H1 (cell line): Measurements from ENCODE around the gene SSUH2. TPM values are rescaled to one million over a fixed set of nuclear protein-coding genes. Genes with fewer than 3 reads are reported as not detected.

Experiments
- CTCF ChIA-PET: fragments of 300-600 bp; sonication (Branson Sonifier 250); formaldehyde crosslinking; loops from one replicate; lab custom pipeline; 2021; ENCODE audit not compliant: partially characterized antibody; lab: Charles Lee
- POLR2A ChIA-PET: fragments of 300-600 bp; sonication (Branson Sonifier 250); formaldehyde crosslinking; loops from one replicate; lab custom pipeline; 2021; ENCODE audit warnings: inconsistent platforms; ENCODE audit not compliant: partially characterized antibody; lab: Charles Lee
- DNase-seq, 2 experiments: peaks; one replicate each; pipeline versions ENCODE4 v3.0.0 to v3.0.0-alpha.2; 2010 to 2022; ENCODE audit warnings: low spot score in 2 of 2, low read depth in 1 of 2, mixed read lengths in 1 of 2
- FAIRE-seq: peaks from 2 replicates; lab custom pipeline; 2011; peaks lifted over from hg19 to GRCh38; lab: Jason Lieb, UNC
- H2AFZ ChIP-seq: 2 replicates; pipeline ENCODE4 v1.8.1; 2012; ENCODE audit warnings: low read length, inconsistent platforms
- H2AK5ac ChIP-seq: 2 replicates; pipeline ENCODE4 v1.6.1; 2013; ENCODE audit warnings: low read depth, low read length
- H2BK120ac ChIP-seq: replicated peaks from 2 replicates; pipeline ENCODE3; 2013; ENCODE audit warnings: low read depth, low read length, inconsistent platforms
- H2BK12ac ChIP-seq: 2 replicates; pipeline ENCODE4 v1.6.1; 2013; ENCODE audit warnings: low read depth, low read length
- H2BK15ac ChIP-seq: 2 replicates; pipeline ENCODE4 v1.6.1; 2013; ENCODE audit warnings: low read length
- H2BK20ac ChIP-seq: 2 replicates; pipeline ENCODE4 v1.6.1; 2013; ENCODE audit warnings: low read length
- H2BK5ac ChIP-seq: 2 replicates; pipeline ENCODE4 v1.6.1; 2013; ENCODE audit warnings: low read depth, low read length
- H3K14ac ChIP-seq: 2 replicates; pipeline ENCODE4 v1.6.1; 2013; ENCODE audit warnings: inconsistent platforms; ENCODE audit not compliant: insufficient read length
- H3K18ac ChIP-seq: 2 replicates; pipeline ENCODE4 v1.6.1; 2013; ENCODE audit warnings: low read length; ENCODE audit errors: extremely low read depth
- H3K23ac ChIP-seq: 2 replicates; pipeline ENCODE4 v1.6.1; 2013; ENCODE audit warnings: inconsistent platforms; ENCODE audit not compliant: insufficient read length
- H3K23me2 ChIP-seq: 2 replicates; pipeline ENCODE4 v1.6.1; 2013; ENCODE audit warnings: low read depth, low read length
- H3K27ac ChIP-seq: 2 replicates; pipeline ENCODE4 v1.6.1; 2011; ENCODE audit warnings: low read depth, low read length, inconsistent platforms
- H3K27me3 ChIP-seq, 4 experiments: replicated peaks in 1 of 4; 1 replicate in 1 of 4; 2 replicates in 3 of 4; pipeline versions ENCODE4 v1.6.1 to v1.8.1; 2011 to 2013; ENCODE audit warnings: low read length in 3 of 4, mild to moderate bottlenecking in 3 of 4, inconsistent platforms in 2 of 4, mixed read lengths in 2 of 4, moderate library complexity in 1 of 4; ENCODE audit not compliant: control insufficient read depth in 3 of 4, insufficient read depth in 3 of 4; ENCODE audit errors: extremely low read depth in 1 of 4
- H3K36me3 ChIP-seq, 4 experiments: 2 replicates each; pipeline versions ENCODE4 v1.6.1 to v1.8.1; 2011 to 2013; ENCODE audit warnings: mild to moderate bottlenecking in 4 of 4, low read length in 3 of 4, moderate library complexity in 2 of 4, control low read depth in 1 of 4, inconsistent platforms in 1 of 4; ENCODE audit not compliant: insufficient read depth in 4 of 4, control insufficient read depth in 2 of 4
- H3K4ac ChIP-seq: replicated peaks from 2 replicates; pipeline ENCODE3; 2013; ENCODE audit warnings: low read length, low read depth, mixed read lengths, inconsistent platforms; ENCODE audit not compliant: insufficient read length
- H3K4me1 ChIP-seq, 4 experiments: replicated peaks in 1 of 4; 1 replicate in 1 of 4; 2 replicates in 3 of 4; pipeline versions ENCODE4 v1.6.1 to v1.8.1; 2011 to 2013; ENCODE audit warnings: low read length in 3 of 4, inconsistent platforms in 2 of 4, mixed read lengths in 1 of 4; ENCODE audit not compliant: insufficient read depth in 4 of 4, control insufficient read depth in 3 of 4
- H3K4me2 ChIP-seq, 2 experiments: 2 replicates each; pipeline versions ENCODE4 v1.6.1 to v1.8.1; 2011 to 2013; ENCODE audit warnings: low read depth in 2 of 2, low read length in 2 of 2, control low read depth in 1 of 2, inconsistent platforms in 1 of 2, mild to moderate bottlenecking in 1 of 2; ENCODE audit not compliant: insufficient read depth in 1 of 2
- H3K4me3 ChIP-seq, 4 experiments: fragments of 200-600, 300-600 bp in 1 of 4; sonication (generic), shearing (Covaris generic), sonication (Bioruptor Twin) in 1 of 4; 2 replicates each; pipeline versions ENCODE4 v1.5.1 to v1.8.1; 2011 to 2016; ENCODE audit warnings: low read length in 4 of 4, low read depth in 3 of 4, control low read depth in 2 of 4, inconsistent platforms in 2 of 4, mild to moderate bottlenecking in 2 of 4, mixed read lengths in 1 of 4, moderate library complexity in 1 of 4; ENCODE audit not compliant: insufficient read depth in 2 of 4; ENCODE audit errors: extremely low read depth in 1 of 4
- H3K56ac ChIP-seq: replicated peaks from 2 replicates; pipeline ENCODE3; 2013; ENCODE audit warnings: low read depth, mild to moderate bottlenecking, mixed read lengths, low read length, inconsistent platforms; ENCODE audit not compliant: insufficient read length
- H3K79me1 ChIP-seq: 2 replicates; pipeline ENCODE4 v1.6.1; 2013; ENCODE audit warnings: low read depth, low read length, control low read depth
- H3K79me2 ChIP-seq, 2 experiments: 2 replicates each; pipeline versions ENCODE4 v1.6.1 to v1.8.1; 2012 to 2013; ENCODE audit warnings: low read length in 2 of 2, mild to moderate bottlenecking in 2 of 2, inconsistent platforms in 1 of 2; ENCODE audit not compliant: insufficient read depth in 2 of 2, control insufficient read depth in 1 of 2
- H3K9ac ChIP-seq, 4 experiments: replicated peaks in 1 of 4; 1 replicate in 1 of 4; 2 replicates in 3 of 4; pipeline versions ENCODE4 v1.6.1 to v1.8.1; 2011 to 2013; ENCODE audit warnings: low read depth in 3 of 4, low read length in 3 of 4, control low read depth in 2 of 4, mild to moderate bottlenecking in 2 of 4, moderate library complexity in 2 of 4, inconsistent platforms in 1 of 4; ENCODE audit errors: extremely low read depth in 1 of 4
- H3K9me3 ChIP-seq, 2 experiments: 2 replicates each; pipeline versions ENCODE4 v1.6.1 to v1.8.1; 2012 to 2013; ENCODE audit warnings: mild to moderate bottlenecking in 2 of 2, moderate library complexity in 2 of 2, control low read depth in 1 of 2, inconsistent platforms in 1 of 2, low read depth in 1 of 2, low read length in 1 of 2, mixed read lengths in 1 of 2; ENCODE audit not compliant: insufficient read depth in 2 of 2
- H4K20me1 ChIP-seq, 2 experiments: replicated peaks in 1 of 2; 2 replicates each; pipeline versions ENCODE3 to v1.8.1; 2011 to 2013; ENCODE audit warnings: inconsistent platforms in 2 of 2, low read length in 2 of 2, mild to moderate bottlenecking in 1 of 2; ENCODE audit not compliant: insufficient read depth in 2 of 2, control insufficient read depth in 1 of 2
- H4K5ac ChIP-seq: 2 replicates; pipeline ENCODE4 v1.6.1; 2013; ENCODE audit warnings: low read length, low read depth, mixed read lengths, inconsistent platforms; ENCODE audit not compliant: insufficient read length
- H4K8ac ChIP-seq: 2 replicates; pipeline ENCODE4 v1.8.0; 2013; ENCODE audit warnings: mild to moderate bottlenecking, moderate library complexity, low read length, inconsistent platforms; ENCODE audit not compliant: insufficient read depth; ENCODE audit errors: extremely low read depth
- H4K91ac ChIP-seq: replicated peaks from 2 replicates; pipeline ENCODE3; 2013; ENCODE audit warnings: low read length, mixed read lengths, inconsistent platforms; ENCODE audit not compliant: insufficient read length
- CEBPB ChIP-seq: IDR thresholded peaks from 2 replicates; pipeline ENCODE4 v1.6.1; 2012; ENCODE audit warnings: low read depth, low read length
- CHD2 ChIP-seq: IDR thresholded peaks from 2 replicates; pipeline ENCODE4 v1.6.1; 2012; ENCODE audit warnings: low read length, improper control_type of control experiment
- CREB1 ChIP-seq: IDR thresholded peaks from 2 replicates; pipeline ENCODE4 v1.6.1; 2012; ENCODE audit warnings: inconsistent platforms
- CTCF ChIP-seq, 3 experiments: IDR thresholded peaks; 1 replicate in 2 of 3; 2 replicates in 1 of 3; pipeline versions ENCODE4 v1.5.1 to v1.6.1; 2011; ENCODE audit warnings: low read length in 3 of 3, mild to moderate bottlenecking in 3 of 3, inconsistent platforms in 2 of 3, low read depth in 1 of 3, moderate library complexity in 1 of 3; ENCODE audit not compliant: insufficient read depth in 1 of 3; ENCODE audit errors: control extremely low read depth in 1 of 3
- FOSL1 ChIP-seq: IDR thresholded peaks from 2 replicates; pipeline ENCODE4 v1.6.1; 2011; ENCODE audit warnings: mild to moderate bottlenecking, low read depth, low read length, moderate library complexity; ENCODE audit not compliant: insufficient read depth
- GABPA ChIP-seq: IDR thresholded peaks from 2 replicates; pipeline ENCODE4 v1.6.1; 2011; ENCODE audit warnings: mild to moderate bottlenecking, low read length, moderate library complexity, borderline replicate concordance; ENCODE audit not compliant: insufficient read depth
- POU5F1 ChIP-seq: IDR thresholded peaks from 2 replicates; pipeline ENCODE4 v1.6.1; 2011; ENCODE audit warnings: low read depth, mild to moderate bottlenecking, low read length, moderate library complexity
- RBBP5 ChIP-seq: IDR thresholded peaks from 2 replicates; pipeline ENCODE4 v1.7.1; 2012; ENCODE audit warnings: low read depth, mild to moderate bottlenecking, inconsistent platforms, low read length, moderate library complexity, borderline replicate concordance
- SAP30 ChIP-seq: fragments of 300-600 bp; sonication (generic); IDR thresholded peaks from 2 replicates; pipeline ENCODE4 v1.7.1; 2012; ENCODE audit warnings: low read length, moderate library complexity, mild to moderate bottlenecking, inconsistent platforms; ENCODE audit not compliant: insufficient read depth, insufficient replicate concordance
- SIX5 ChIP-seq: IDR thresholded peaks from 2 replicates; pipeline ENCODE4 v1.6.1; 2011; ENCODE audit warnings: mild to moderate bottlenecking, low read depth, low read length
- TAF1 ChIP-seq: IDR thresholded peaks from 2 replicates; pipeline ENCODE4 v1.6.1; 2011; ENCODE audit warnings: mild to moderate bottlenecking, low read depth, low read length
- TEAD4 ChIP-seq: IDR thresholded peaks from 2 replicates; pipeline ENCODE4 v1.6.1; 2012; ENCODE audit warnings: low read depth, low read length, inconsistent platforms, mixed read lengths
- WGBS, 2 experiments: shearing (Covaris generic) in 1 of 2; methylation state at CpG; one replicate each; pipeline versions ENCODE4 v1.1.6 to v1.1.7; 2013 to 2015; ENCODE audit warnings: low lambda C conversion rate in 2 of 2, mixed read lengths in 2 of 2, inconsistent platforms in 1 of 2, low coverage in 1 of 2, missing lambda C conversion rate in 1 of 2; ENCODE audit not compliant: insufficient replicate concordance in 2 of 2, insufficient coverage in 1 of 2, insufficient read length in 1 of 2; ENCODE audit errors: extremely low coverage in 1 of 2, missing lambda C conversion rate in 1 of 2; 5-methylcytosine and 5-hydroxymethylcytosine counted together
- polyA plus RNA-seq, 7 experiments: library from polyadenylated mRNA; depleted of rRNA in 3 of 7; stranded (reverse) in 5 of 7; unstranded in 2 of 7; fragments of >200 nt in 5 of 7; fragments of 200-250 nt in 2 of 7; gene quantifications; 1 replicate in 5 of 7; 2 replicates in 1 of 7; 4 replicates in 1 of 7; pipeline versions ENCODE4 v1.2.1 to v1.2.3, GENCODE V29; 2011 to 2013; ENCODE audit warnings: missing spikeins in 2 of 7, mixed read lengths in 2 of 7
- total RNA-seq: library from RNA; stranded (reverse); fragmentation: NEBNext Ultra II Directional; extraction: Animal tissue kit (Norgen Biotek cat#: 25700); gene quantifications from 2 replicates; pipeline ENCODE4 v1.2.1, GENCODE V29; 2021

Gene SSUH2
- total and polyA plus RNA-seq, 2 of the 8 experiments (the other 6 are each of a cell fraction or from before 2014, with no cell fraction given), result 0.62 to 0.69 TPM

DNA sequence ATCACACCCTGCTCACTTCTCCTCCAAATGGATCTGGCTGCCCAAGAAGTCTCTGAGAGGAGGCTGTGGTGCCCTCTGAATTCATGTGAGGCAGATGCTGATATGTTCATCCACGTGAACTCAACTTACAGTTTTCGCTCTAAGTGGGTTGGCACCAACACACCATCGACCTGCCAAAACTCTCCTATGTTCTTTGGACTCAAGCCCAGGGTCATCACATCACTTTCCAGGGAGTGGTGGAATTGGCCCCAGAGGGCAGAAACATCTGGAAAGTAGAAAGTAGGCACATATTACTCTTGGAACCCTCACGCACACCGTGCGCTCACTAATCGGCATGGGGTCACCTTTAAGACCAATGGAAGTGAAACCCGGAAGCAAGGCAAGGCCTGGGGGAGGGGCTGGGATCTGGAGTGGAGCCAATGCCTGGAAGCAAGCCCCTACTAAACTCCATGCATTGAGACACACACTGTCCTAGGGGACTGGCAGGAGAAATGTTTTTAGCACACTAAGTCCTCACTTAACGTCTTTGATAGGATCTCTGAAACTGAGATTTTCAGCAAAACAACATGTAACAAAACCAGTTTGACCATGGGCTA, 41.4 kb downstream of the SSUH2 start:
- H2BK12ac ChIP-seq, result no peak overlapping the region
- H3K18ac ChIP-seq, result no peak overlapping the region
- no peak overlapping the region for H2BK20ac ChIP-seq
- POLR2A ChIA-PET, result no interaction called here
- H4K5ac ChIP-seq, result no peak overlapping the region
- no peak overlapping the region for H2BK5ac ChIP-seq
- H2BK15ac ChIP-seq, result no peak overlapping the region
- no peak overlapping the region for H2AK5ac ChIP-seq
- no peak overlapping the region for H3K14ac ChIP-seq
- H4K20me1 ChIP-seq, result no peaks in the 10 kb centered on the region
- no peak overlapping the region for H3K9ac ChIP-seq
- H2BK120ac ChIP-seq, result no peak overlapping the region
- no peaks in the 10 kb centered on the region for H3K79me2 ChIP-seq
- no peaks in the 10 kb centered on the region for H3K36me3 ChIP-seq
- peaks cover 3% of the 10 kb centered on the region; the same call in 1 of the 2 replicates for H3K23me2 ChIP-seq
- H3K56ac ChIP-seq, result no peak overlapping the region
- H3K4me2 ChIP-seq, result no peak overlapping the region
- CTCF ChIA-PET, result no interaction called here
- WGBS, 2 experiments, result 93% methylated on average over 9 of the region's 9 CpGs; no CpG with 5 or more reads in 1 of the 2 experiments
- H3K23ac ChIP-seq, result no peak overlapping the region
- no peak overlapping the region for H3K4me3 ChIP-seq
- H2AFZ ChIP-seq, result 0 out of 2 replicates have a peak overlapping the region, but pooled peaks have one; percentile 29
- H3K4ac ChIP-seq, result no peak overlapping the region
- H3K27me3 ChIP-seq, result no peaks in the 10 kb centered on the region; a peak in 1 of 7 replicates
- H4K8ac ChIP-seq, result no peak overlapping the region
- no peak overlapping the region for H4K91ac ChIP-seq
- DNase-seq, result peak in 1 of 2 experiments; percentile 22
- no peaks in the 10 kb centered on the region for H3K4me1 ChIP-seq
- no peaks in the 10 kb centered on the region for H3K9me3 ChIP-seq
- no peak for FAIRE-seq
- H3K79me1 ChIP-seq, result no peaks in the 10 kb centered on the region
- no peak overlapping the region for H3K27ac ChIP-seq
- TF ChIP-seq RBBP5 (no peak), SIX5 (no peak), FOSL1 (no peak), SAP30 (no peak), GABPA (no peak), POU5F1 (no peak), CTCF (IDR thresholded peaks at IDR 0.05; ENCODE audit: control extremely low read depth in 1 of 3, insufficient read depth in 1 of 3, low read depth in 1 of 3, low read length in 3 of 3) (no peak), TAF1 (no peak), TEAD4 (no peak), CREB1 (no peak), CEBPB (no peak), CHD2 (no peak)
